Neural progenitor cell (in vitro differentiated cells): ENCODE results near the gene SERPINE2. TPM values are rescaled to one million over a fixed set of nuclear protein-coding genes. Genes with fewer than 3 reads are reported as not detected.

Experiments used
- DNase-seq: peaks from one replicate; pipeline ENCODE4 v3.0.0-alpha.2; 2016; ENCODE audit warnings: low spot score
- H2AFZ ChIP-seq: fragments of 200-600 bp; sonication (generic); replicated peaks from 2 replicates; pipeline ENCODE4 v1.6.1; 2016; ENCODE audit warnings: antibody characterized with exemption
- H3F3A ChIP-seq: fragments of 200-600 bp; sonication (generic); 2 replicates; pipeline ENCODE4 v1.6.1; 2016; ENCODE audit warnings: antibody characterized with exemption, low read depth
- H3K27ac ChIP-seq: fragments of 200-600 bp; sonication (generic); 2 replicates; pipeline ENCODE4 v1.5.1; 2016; ENCODE audit warnings: mild to moderate bottlenecking
- H3K27me3 ChIP-seq: fragments of 200-600 bp; sonication (generic); 2 replicates; pipeline ENCODE4 v1.6.1; 2016; ENCODE audit warnings: mild to moderate bottlenecking, moderate library complexity
- H3K36me3 ChIP-seq: fragments of 200-600 bp; sonication (generic); 2 replicates; pipeline ENCODE4 v1.5.1; 2016
- H3K4me1 ChIP-seq: fragments of 200-600 bp; sonication (generic); 2 replicates; pipeline ENCODE4 v1.6.1; 2016; ENCODE audit warnings: mixed run types
- H3K4me2 ChIP-seq: fragments of 200-600 bp; sonication (generic); 2 replicates; pipeline ENCODE4 v1.6.1; 2016
- H3K4me3 ChIP-seq: fragments of 200-600 bp; sonication (generic); 2 replicates; pipeline ENCODE4 v1.5.1; 2016
- H3K79me2 ChIP-seq: fragments of 200-600 bp; sonication (generic); 2 replicates; pipeline ENCODE4 v1.6.1; 2016; ENCODE audit warnings: low read depth
- H3K9ac ChIP-seq: fragments of 200-600 bp; sonication (generic); 2 replicates; pipeline ENCODE4 v1.6.1; 2016
- H3K9me3 ChIP-seq: fragments of 200-600 bp; sonication (generic); 2 replicates; pipeline ENCODE4 v1.5.1; 2016; ENCODE audit warnings: low read depth
- H4K20me1 ChIP-seq: fragments of 200-600 bp; sonication (generic); 2 replicates; pipeline ENCODE4 v1.6.1; 2016; ENCODE audit warnings: low read depth
- H3K27ac Mint-ChIP-seq: 3 replicates; pipeline ENCODE4 v1.8.0; 2021; ENCODE audit warnings: mixed read lengths
- H3K27me3 Mint-ChIP-seq: 2 replicates; pipeline ENCODE4 v1.8.0; 2022; ENCODE audit warnings: low read depth, mild to moderate bottlenecking, inconsistent platforms, moderate library complexity, mixed read lengths; ENCODE audit not compliant: insufficient read depth
- H3K36me3 Mint-ChIP-seq: 3 replicates; pipeline ENCODE4 v1.8.0; 2021; ENCODE audit warnings: mixed read lengths
- H3K4me1 Mint-ChIP-seq: 3 replicates; pipeline ENCODE4 v1.8.0; 2021; ENCODE audit warnings: mixed read lengths
- H3K4me3 Mint-ChIP-seq: 3 replicates; pipeline ENCODE4 v1.8.0; 2021; ENCODE audit warnings: mild to moderate bottlenecking, moderate library complexity, mixed read lengths
- H3K9me3 Mint-ChIP-seq: 3 replicates; pipeline ENCODE4 v1.8.0; 2020; ENCODE audit warnings: mixed read lengths
- EZH2 ChIP-seq: fragments of 200-600 bp; sonication (generic); IDR thresholded peaks from 2 replicates; pipeline ENCODE4 v1.6.1; 2017; ENCODE audit warnings: antibody characterized with exemption, mild to moderate bottlenecking, moderate library complexity
- EZH2phosphoT487 ChIP-seq: fragments of 200-600 bp; sonication (generic); IDR thresholded peaks from 2 replicates; pipeline ENCODE4 v1.6.1; 2017; ENCODE audit warnings: antibody characterized with exemption
- total RNA-seq: library from RNA; depleted of rRNA; stranded (reverse); fragments of >200 nt; gene quantifications from 2 replicates; pipeline ENCODE4 v1.2.3, GENCODE V29; 2015; ENCODE audit warnings: low replicate concordance
- TF ChIP-seq, protein P1 (sequence below): fragments of 200-600 bp; sonication (generic); IDR thresholded peaks from 2 replicates; pipeline ENCODE4 v1.5.1; 2017; ENCODE audit warnings: antibody characterized with exemption, mild to moderate bottlenecking

Gene SERPINE2
- total RNA-seq, 1 donor from 2014 or later, result 28.8 TPM

DNA sequence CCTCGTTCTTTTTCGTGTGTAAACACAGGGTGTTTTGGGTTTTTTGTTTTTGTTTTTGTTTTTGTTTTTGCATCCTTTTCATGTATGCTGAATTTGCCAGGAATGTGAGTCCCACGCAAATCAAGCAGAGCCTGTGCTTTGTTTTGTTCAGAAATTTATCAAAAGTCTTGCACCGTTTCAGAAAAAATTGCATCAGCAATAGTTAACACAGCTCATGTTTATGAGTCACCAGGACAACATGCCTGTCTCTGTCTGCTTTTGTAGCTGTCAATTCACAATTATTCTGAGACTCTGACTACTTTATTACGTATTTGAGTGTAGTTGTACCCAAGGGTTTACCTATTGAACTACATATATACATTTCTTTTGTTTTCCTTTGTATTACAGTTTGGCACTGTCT lies 43.5 kb downstream of the SERPINE2 start:
- TF ChIP-seq EZH2phosphoT487 (no peak), EZH2 (no peak)
- TF ChIP-seq, protein P1, sequence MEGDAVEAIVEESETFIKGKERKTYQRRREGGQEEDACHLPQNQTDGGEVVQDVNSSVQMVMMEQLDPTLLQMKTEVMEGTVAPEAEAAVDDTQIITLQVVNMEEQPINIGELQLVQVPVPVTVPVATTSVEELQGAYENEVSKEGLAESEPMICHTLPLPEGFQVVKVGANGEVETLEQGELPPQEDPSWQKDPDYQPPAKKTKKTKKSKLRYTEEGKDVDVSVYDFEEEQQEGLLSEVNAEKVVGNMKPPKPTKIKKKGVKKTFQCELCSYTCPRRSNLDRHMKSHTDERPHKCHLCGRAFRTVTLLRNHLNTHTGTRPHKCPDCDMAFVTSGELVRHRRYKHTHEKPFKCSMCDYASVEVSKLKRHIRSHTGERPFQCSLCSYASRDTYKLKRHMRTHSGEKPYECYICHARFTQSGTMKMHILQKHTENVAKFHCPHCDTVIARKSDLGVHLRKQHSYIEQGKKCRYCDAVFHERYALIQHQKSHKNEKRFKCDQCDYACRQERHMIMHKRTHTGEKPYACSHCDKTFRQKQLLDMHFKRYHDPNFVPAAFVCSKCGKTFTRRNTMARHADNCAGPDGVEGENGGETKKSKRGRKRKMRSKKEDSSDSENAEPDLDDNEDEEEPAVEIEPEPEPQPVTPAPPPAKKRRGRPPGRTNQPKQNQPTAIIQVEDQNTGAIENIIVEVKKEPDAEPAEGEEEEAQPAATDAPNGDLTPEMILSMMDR, result no peak
- H3K4me1 Mint-ChIP-seq, result peaks cover 4% of the 10 kb centered on the region
- H3K27ac Mint-ChIP-seq, result no peak overlapping the region

DNA sequence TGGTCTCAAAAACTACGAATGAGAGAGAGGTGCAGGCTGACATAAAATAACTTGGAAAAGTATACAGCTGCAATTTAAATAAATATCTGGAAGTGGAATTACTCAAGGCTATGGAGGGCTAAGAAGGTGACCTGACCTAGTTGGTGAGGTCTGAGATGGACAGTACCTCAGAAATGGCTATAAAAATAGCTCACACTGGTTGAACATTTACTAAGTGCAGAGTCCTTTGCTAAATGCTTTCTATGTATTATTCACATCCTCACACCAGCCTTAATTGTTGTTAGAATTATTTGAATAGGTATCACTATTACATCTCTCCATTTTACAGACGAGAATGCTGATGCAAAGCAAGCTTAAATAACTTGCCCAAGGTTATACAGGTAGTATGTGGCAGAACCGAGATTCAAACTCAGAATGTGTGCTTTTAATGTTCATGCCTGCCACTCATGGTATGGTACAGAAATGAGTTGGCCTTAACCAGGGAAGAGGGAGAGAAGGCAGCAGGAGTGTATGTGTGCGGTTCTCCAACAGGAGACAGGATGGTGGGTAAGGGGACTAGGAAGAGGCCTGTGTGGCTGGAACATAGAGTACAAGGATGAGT lies 44.4 kb downstream of the SERPINE2 start:
- H3K4me1 Mint-ChIP-seq, result peaks cover 4% of the 10 kb centered on the region
- Histone ChIP-seq H2AFZ (no peak overlapping the region), H3K4me2 (no peak overlapping the region), H3K27me3 (no peaks in the 10 kb centered on the region), H3K4me3 (no peak overlapping the region), H3K9ac (no peak overlapping the region), H3K4me1 (peaks cover 7% of the 10 kb centered on the region), H3K36me3 (no peaks in the 10 kb centered on the region), H3K9me3 (no peaks in the 10 kb centered on the region), H3F3A (no peaks in the 10 kb centered on the region), H3K79me2 (no peaks in the 10 kb centered on the region), H4K20me1 (no peaks in the 10 kb centered on the region), H3K27ac (no peak overlapping the region)
- no peak overlapping the region for H3K27ac Mint-ChIP-seq
- H3K36me3 Mint-ChIP-seq, result peaks cover 5% of the 10 kb centered on the region
- no peak overlapping the region for H3K4me3 Mint-ChIP-seq
- H3K27me3 Mint-ChIP-seq, result peaks cover 2% of the 10 kb centered on the region
- TF ChIP-seq EZH2 (no peak), EZH2phosphoT487 (no peak)
- TF ChIP-seq, protein P1, result no peak
- no peaks in the 10 kb centered on the region for H3K9me3 Mint-ChIP-seq
- DNase-seq, result no peak

More for the DNA sequence above, 43.5 kb downstream of the SERPINE2 start:
- Histone ChIP-seq H3K9ac (no peak overlapping the region), H3K4me2 (no peak overlapping the region), H3K79me2 (no peaks in the 10 kb centered on the region), H3K36me3 (no peaks in the 10 kb centered on the region), H3K27me3 (no peaks in the 10 kb centered on the region), H3K27ac (no peak overlapping the region), H4K20me1 (no peaks in the 10 kb centered on the region), H3K4me3 (no peak overlapping the region), H3F3A (no peaks in the 10 kb centered on the region), H3K9me3 (no peaks in the 10 kb centered on the region), H3K4me1 (no peaks in the 10 kb centered on the region), H2AFZ (no peak overlapping the region)
- Mint-ChIP-seq H3K9me3 (no peaks in the 10 kb centered on the region), H3K4me3 (no peak overlapping the region), H3K36me3 (peaks cover 8% of the 10 kb centered on the region), H3K27me3 (peaks cover 2% of the 10 kb centered on the region)
- DNase-seq, result no peak

DNA sequence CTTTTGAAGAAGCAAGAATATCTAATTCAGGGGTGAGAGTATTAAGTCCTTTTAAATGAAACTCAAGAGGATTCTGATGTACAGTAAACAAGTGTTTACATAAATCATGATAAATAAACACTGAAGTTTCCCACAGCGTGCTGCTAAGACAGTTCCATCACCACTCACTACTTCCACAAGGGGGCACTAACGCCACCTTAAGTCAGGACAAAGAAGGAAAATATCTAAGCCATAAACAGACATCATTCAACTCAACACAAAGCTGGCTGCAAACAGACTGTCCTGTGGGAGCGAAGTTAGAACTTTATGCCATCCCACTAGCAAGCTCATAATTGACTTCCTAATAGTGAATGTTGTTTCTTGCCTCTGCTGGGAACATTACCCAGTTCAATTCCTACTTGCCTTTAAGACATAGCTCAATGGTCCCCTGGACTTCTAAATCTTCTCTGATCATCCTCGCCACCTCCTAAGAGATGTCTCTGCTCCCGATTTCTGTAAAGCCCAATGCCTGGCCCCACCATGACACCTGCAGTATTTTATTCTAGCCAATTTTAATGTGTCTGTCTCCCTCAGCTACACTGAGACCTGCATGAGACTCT lies 45.4 kb downstream of the SERPINE2 start:
- no peaks in the 10 kb centered on the region for H4K20me1 ChIP-seq
- no peaks in the 10 kb centered on the region for H3K9me3 ChIP-seq
- H3K27me3 ChIP-seq, result no peaks in the 10 kb centered on the region
- no peaks in the 10 kb centered on the region for H3K79me2 ChIP-seq
- no peaks in the 10 kb centered on the region for H3F3A ChIP-seq
- no peaks in the 10 kb centered on the region for H3K9me3 Mint-ChIP-seq
- TF ChIP-seq, protein P1, result peak; percentile 84
- TF ChIP-seq EZH2phosphoT487, result no peak
- no peak overlapping the region for H3K4me2 ChIP-seq
- peaks cover 2% of the 10 kb centered on the region for H3K27me3 Mint-ChIP-seq
- no peak overlapping the region for H3K4me3 Mint-ChIP-seq
- no peak overlapping the region for H3K27ac ChIP-seq
- no peak overlapping the region for H3K9ac ChIP-seq
- peak overlapping the region; percentile 29 for H3K27ac Mint-ChIP-seq
- H3K4me3 ChIP-seq, result no peak overlapping the region
- H3K36me3 ChIP-seq, result no peaks in the 10 kb centered on the region
- peak; percentile 86 for DNase-seq
- H3K4me1 ChIP-seq, result peaks cover 9% of the 10 kb centered on the region
- peaks cover 5% of the 10 kb centered on the region for H3K36me3 Mint-ChIP-seq
- H3K4me1 Mint-ChIP-seq, result peaks cover 4% of the 10 kb centered on the region
- peak overlapping the region; percentile 61 for H2AFZ ChIP-seq
